GM12801 (cell line): ENCODE results near the gene BCL2L1.

Experiments used
- CTCF ChIP-seq: IDR thresholded peaks from one replicate; pipeline ENCODE4 v1.5.1; 2011; ENCODE audit warnings: control low read depth; ENCODE audit not compliant: insufficient read length; ENCODE audit errors: extremely low read depth

Gene BCL2L1

DNA sequence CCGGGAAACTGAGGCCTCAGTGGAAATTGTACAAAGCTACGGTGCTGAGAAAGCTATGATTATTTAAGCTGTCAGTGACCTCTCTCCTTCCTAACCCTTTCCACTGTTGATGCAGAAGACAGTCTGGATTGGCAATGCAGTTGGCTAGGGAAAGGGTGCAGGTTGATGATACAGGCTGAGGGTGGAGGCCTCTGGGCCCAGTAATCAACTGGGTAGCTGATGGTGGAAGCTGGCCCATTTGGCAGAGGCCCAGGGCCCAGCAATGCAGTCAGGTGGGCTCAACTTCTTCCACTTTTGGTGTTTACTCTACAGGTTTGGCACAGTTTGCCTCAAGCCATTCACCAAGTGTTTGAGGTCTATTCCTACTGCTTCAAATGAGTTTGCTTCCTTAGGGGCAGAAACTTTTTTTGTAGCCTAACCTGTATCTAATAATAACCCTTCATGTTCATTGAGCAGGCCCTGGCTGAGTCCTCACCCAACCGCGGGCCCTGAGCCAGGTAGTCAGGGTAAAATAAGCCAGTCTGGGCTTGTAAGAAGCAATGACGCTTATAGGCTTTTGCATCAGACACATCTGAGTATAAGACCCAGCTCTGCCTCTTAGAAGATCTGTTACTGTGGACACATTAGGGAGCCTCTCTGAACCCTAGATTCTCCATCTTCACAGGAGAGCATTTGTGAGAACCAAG lies 12.1 kb downstream of the BCL2L1 start:
- no peak for TF ChIP-seq CTCF

- TF ChIP-seq CTCF, result no peak
Observed at GRCh38 chr20:31709939-31710338, 12.7 kb downstream of the BCL2L1 start.

DNA sequence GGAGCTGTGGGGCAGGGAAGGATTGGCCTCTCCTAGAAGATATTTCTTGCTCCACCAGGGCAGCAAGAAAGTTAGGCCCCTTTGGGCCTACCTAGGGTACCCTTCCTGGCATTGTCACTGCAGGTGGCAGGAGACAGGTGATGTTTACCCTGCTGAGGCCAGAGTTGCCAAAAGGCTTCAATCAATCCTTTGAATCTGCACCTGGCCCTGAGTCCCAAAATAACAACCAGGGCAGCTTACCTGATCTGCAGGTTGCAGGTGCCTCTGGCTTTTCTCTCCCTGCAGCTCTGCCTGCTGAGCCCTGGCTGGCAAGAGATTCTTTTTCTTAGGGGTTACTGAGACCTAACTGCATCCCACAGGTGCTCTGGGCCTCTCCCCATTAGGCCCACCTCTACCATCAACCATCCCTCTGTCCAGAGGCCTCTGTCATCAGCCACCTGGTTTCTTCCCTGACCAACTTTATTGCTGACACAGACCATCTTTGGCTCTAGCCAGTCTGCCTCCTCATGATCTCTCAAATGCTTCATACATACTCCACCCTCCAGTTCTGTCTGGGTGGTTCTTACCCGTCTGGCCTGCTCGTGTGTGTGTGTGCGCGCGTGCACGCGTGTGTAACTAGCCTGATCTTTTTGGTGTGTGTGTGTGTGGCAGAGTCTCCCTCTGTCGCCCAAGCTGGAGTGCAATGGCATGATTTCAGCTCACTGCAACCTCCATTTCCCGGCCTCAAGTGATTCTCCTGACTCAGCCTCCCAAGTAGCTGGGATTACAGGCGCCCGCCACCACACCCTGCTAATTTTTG lies 13.7 kb downstream of the BCL2L1 start:
- TF ChIP-seq CTCF, result no peak

- TF ChIP-seq CTCF, result no peak
Observed at GRCh38 chr20:31707994-31708735, 14.5 kb downstream of the BCL2L1 start.

- no peak for TF ChIP-seq CTCF
Observed at GRCh38 chr20:31707258-31707615, 15.4 kb downstream of the BCL2L1 start.

- TF ChIP-seq CTCF, result no peak
Observed at GRCh38 chr20:31706607-31707257, 15.9 kb downstream of the BCL2L1 start.
